Fibroblast of peridontal ligament (primary cell): ENCODE results near the gene CCDC97.
"Not testable (repeated sequence)": the region's sequence is repeated elsewhere in the genome, so short reads cannot be mapped to it uniquely, and the experiment has no call there.

Experiments used
- DNase-seq: peaks from one replicate; pipeline ENCODE4 v3.0.0-alpha.2; 2010; ENCODE audit errors: extremely low read depth

CCDC97 gene

DNA sequence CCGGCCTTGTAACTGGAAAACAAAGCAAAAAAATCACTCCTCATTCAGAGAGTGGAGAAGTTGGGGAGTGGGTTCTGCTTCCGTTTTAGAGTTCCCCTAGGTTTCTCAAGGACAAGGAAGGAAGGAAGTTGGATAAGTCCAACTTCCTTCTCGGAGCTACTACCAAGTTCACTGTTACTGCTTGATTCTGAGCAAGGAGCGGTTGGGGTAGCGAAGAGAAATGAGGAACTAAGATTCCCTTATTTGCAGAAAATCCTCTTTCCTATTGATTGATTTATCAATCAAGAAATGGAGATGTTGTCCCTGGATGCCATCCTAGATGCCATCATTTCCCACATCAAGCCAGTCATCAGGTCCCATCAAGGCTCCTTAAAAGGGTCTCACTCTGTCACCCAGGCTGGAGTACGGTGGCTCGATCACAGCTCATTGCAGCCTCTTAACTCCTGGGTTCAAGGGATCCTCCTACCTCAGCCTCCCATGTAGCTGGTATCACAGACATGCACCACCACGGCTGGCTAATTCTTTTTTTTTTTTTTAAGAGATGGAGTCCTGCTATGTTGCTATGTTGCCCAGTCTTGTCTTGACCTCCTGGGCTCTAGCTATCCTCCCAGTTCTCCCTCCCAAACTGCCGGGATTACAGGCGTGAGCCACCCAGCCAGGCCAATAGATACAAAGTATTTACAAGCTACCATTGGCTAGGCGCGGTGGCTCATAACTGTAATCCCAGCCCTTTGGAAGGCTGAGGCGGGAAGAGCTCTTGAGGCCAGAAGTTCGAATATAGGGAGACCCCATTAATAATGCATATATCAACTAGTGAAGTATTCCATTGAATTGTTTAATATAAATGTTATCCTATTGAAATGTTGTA lies 54.8 kb downstream of the CCDC97 start:
- no peak for DNase-seq

DNA sequence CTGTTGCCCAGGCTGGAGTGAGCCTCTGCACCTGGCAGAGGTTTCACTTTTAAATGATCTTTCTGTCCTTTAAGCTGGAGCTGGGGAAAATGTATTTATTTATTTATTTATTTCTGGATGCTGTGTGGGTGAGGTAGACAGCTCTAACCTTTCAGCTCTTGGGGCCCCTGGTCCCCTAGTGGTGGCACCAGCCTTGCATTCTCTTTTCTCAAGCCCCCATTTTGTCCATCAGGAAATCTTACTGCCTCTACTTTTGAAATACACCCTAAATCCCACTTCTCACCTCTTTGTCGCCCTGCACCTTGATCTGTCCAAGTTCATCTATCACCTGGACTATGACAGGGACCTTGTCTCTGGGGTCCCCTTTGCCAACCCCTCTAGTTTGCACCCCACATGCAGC lies 56.1 kb downstream of the CCDC97 start:
- no peak for DNase-seq

DNA sequence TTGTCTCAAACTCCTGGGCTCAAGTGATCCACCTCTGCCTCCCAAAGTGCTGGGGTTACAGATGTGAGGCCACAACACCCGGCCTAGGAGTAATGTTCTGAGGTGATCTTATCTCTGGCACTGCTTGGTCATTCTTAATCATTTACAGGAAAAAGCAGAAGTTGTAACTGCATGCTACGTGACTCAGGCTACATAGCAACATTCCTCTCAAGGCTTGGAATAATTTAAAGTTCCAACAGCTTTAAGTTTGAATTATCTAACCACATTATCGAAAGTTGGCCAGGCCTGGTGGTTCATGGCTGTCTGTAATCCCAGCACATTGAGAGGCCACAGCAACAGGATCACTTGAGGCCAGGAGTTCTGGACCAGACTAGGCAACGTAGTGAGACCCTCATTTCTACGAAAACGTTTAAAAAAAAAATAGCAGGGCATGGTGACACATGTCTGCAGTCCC lies 57.9 kb downstream of the CCDC97 start:
- DNase-seq: peak; percentile 96

DNA sequence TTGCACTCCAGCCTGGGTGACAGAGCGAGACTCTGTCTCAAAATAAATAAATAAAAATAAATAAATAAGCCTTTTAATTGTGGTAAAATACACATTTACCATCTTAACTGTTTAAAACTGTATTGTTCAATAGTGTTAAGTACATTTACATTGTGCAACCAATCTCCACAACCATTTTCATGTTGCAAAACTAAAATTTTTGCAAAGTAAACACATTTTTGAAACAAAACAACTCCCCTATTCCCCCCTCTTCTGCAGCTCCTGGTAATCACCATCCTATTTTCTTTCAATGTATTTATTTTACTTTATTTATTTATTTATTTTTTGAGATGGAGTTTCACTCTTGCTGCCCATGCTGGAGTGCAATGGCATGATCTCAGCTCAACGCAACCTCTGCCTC lies 59.8 kb downstream of the CCDC97 start:
- no peak for DNase-seq

DNA sequence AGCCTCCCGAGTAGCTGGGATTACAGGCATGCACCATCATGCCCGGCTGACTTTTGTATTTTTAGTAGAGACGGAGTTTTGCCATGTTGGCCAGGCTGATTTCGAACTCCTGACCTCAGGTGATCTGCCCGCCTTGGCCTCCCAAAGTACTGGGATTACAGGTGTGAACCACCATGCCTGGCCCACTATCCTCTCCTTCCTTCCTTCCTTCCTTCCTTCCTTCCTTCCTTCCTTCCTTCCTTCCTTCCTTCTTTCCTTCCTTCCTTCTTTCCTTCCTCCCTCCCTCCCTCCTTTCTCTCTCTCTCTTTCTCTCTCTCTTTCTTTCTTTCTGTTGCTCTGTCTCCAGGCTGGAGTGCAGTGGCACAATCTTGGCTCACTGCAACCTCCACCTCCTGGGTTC lies 61.1 kb downstream of the CCDC97 start:
- not testable (repeated sequence) for DNase-seq

DNA sequence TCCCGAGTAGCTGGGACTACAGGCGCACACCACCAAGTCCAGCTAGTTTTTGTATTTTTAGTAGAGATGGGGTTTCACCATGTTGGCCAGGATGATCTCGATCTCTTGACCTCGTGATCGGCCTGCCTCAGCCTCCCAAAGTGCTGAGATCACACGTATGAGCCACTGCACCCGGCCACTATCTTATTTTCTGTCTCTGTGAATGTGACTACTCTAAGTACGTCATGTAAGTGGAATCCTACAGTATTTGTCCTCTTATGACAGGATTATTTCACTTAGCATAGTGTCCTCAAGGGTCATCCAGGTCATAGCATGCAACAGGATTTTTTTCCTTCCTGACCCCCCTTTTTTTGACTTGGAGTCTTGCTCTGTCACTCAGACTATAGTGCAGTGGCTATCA lies 61.6 kb downstream of the CCDC97 start:
- no peak for DNase-seq

DNA sequence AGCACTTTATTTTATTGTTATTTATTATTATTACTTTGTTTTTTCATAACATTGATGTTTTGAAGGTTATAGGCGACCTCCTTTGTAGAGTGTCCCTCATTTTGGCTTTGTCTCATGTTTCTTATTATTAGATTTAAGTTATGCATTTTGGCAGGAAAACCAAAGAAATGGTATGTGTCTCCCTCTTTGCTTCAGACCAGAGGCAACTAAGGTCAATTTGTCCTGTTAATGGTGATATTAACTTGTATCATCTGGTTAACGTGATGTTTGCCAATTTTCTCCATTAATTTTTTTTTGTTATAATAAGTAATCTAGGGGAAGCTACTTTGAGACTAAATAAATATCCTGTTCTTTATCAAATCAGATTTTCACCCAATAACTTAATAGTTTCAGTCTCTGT lies 62.5 kb downstream of the CCDC97 start:
- no peak for DNase-seq

DNA sequence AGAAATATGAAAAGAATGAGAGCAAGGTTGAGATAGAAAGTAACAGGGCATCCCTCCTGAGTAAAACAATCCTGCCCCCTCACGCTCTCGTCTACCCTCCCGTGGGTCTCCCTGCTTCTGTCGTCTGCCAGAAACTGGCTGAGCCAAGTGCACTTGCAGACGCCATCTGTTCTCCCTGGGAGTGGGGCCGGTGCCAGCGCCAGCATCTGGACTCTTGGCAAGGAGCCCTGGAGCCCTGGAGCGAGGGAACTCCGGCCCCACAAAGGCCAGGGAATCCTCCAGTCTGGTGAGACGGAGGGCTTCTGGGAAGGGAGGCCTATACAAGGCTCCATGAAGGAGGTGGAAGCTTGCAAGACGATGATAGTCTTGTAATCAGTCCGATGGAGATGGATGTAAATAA lies 64.0 kb downstream of the CCDC97 start:
- DNase-seq: peak; percentile 91
